ENCODE results near the gene TAS2R40. TPM values are rescaled to one million over a fixed set of nuclear protein-coding genes. Genes with fewer than 3 reads are reported as not detected.
"Not testable (repeated sequence)": the region's sequence is repeated elsewhere in the genome, so short reads cannot be mapped to it uniquely, and the experiment has no call there.

The TAS2R40 gene
- not detected for total RNA-seq
- long read RNA-seq: 0 reads

- TF ChIP-seq, protein P1, sequence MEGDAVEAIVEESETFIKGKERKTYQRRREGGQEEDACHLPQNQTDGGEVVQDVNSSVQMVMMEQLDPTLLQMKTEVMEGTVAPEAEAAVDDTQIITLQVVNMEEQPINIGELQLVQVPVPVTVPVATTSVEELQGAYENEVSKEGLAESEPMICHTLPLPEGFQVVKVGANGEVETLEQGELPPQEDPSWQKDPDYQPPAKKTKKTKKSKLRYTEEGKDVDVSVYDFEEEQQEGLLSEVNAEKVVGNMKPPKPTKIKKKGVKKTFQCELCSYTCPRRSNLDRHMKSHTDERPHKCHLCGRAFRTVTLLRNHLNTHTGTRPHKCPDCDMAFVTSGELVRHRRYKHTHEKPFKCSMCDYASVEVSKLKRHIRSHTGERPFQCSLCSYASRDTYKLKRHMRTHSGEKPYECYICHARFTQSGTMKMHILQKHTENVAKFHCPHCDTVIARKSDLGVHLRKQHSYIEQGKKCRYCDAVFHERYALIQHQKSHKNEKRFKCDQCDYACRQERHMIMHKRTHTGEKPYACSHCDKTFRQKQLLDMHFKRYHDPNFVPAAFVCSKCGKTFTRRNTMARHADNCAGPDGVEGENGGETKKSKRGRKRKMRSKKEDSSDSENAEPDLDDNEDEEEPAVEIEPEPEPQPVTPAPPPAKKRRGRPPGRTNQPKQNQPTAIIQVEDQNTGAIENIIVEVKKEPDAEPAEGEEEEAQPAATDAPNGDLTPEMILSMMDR (IDR thresholded peaks at IDR 0.05): no peak
- peaks cover 3% of the 10 kb centered on the region for H3K27me3 ChIP-seq (ENCODE audit: low read depth)
- no peaks in the 10 kb centered on the region for H3K9me3 ChIP-seq
- intact Hi-C loops (cut with DNase I): no loop called here
- no peak within 1 kb of the TSS for H3K4me3 ChIP-seq
- no peaks in the 10 kb centered on the region for H3K4me1 ChIP-seq
- no peaks in the 10 kb centered on the region for H3K36me3 ChIP-seq
- H3K27ac ChIP-seq: no peak within 1 kb of the TSS
- ATAC-seq: no peak
- no peak for DNase-seq
Observed at GRCh38 chr7:143221737-143222136, at the start of gene TAS2R40. Gene TAS2R40, plus strand, starts transcription at chr7:143222037. Its CDS starts 42 bp downstream, at chr7:143222079.

GRCh38 chr7:143172354-143172753 lies 49.5 kb upstream of the TAS2R40 start:
- TF ChIP-seq, protein P1 (IDR thresholded peaks at IDR 0.05): no peak
- Histone ChIP-seq H3K36me3 (no peaks in the 10 kb centered on the region), H3K4me3 (no peak overlapping the region), H3K27ac (no peak overlapping the region), H3K27me3 (ENCODE audit: low read depth) (no peaks in the 10 kb centered on the region), H3K4me1 (no peaks in the 10 kb centered on the region), H3K9me3 (peaks cover 6% of the 10 kb centered on the region)
- DNase-seq (peak; percentile 77), ATAC-seq (peak; percentile 87 to 90)
- intact Hi-C loops (cut with DNase I): no loop called here

DNA sequence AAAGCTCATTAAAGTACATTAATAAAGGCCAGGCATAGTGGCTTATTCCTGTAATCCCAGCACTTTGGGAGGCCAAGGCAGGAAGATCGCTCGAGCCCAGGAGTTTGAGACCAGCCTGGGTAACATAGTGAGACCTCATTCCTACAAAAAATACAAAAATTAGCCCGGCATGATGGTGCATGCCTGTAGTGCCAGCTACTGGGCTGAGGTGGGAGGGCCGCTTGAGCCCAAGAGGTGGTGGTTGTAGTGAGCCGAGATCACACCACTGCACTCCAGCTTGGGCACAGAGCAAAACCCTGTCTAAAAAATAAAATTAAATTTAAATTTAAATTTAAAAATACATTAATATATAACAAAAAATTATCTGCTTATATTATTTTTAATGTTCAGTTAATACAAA lies 45.7 kb upstream of the TAS2R40 start:
- H3K9me3 ChIP-seq: peaks cover 10% of the 10 kb centered on the region
- no peak for DNase-seq
- TF ChIP-seq, protein P1 (IDR thresholded peaks at IDR 0.05): no peak

GRCh38 chr7:143177374-143178119 lies 44.3 kb upstream of the TAS2R40 start:
- no peak for DNase-seq
- no peak for ATAC-seq
- no peak overlapping the region for H3K27ac ChIP-seq
- peaks cover 10% of the 10 kb centered on the region for H3K9me3 ChIP-seq
- no peaks in the 10 kb centered on the region for H3K36me3 ChIP-seq
- H3K4me3 ChIP-seq: no peak overlapping the region
- intact Hi-C loops (cut with DNase I): no loop called here
- no peaks in the 10 kb centered on the region for H3K4me1 ChIP-seq
- TF ChIP-seq, protein P1 (IDR thresholded peaks at IDR 0.05): no peak
- no peaks in the 10 kb centered on the region for H3K27me3 ChIP-seq (ENCODE audit: low read depth)

More for the DNA sequence above, 45.7 kb upstream of the TAS2R40 start:
- no peaks in the 10 kb centered on the region for H3K4me1 ChIP-seq
- no peak for ATAC-seq
- intact Hi-C loops (cut with DNase I): no loop called here
- H3K36me3 ChIP-seq: no peaks in the 10 kb centered on the region
- H3K4me3 ChIP-seq: no peak overlapping the region
- H3K27me3 ChIP-seq (ENCODE audit: low read depth): no peaks in the 10 kb centered on the region
- H3K27ac ChIP-seq: no peak overlapping the region

DNA sequence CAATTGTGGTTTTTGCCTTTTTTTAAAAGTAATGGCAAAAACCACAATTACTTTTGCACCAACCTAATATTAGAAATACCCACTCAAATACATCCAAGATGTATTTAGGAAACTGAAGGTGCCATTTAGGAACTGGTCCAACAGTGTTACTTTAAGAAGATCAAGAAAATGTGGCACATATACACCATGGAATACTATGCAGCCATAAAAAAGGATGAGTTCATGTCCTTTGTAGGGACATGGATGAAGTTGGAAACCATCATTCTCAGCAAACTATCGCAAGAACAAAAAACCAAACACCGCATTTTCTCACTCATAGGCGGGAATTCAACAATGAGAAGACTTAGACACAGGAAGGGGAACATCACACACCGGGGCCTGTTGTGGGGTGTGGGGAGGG lies 41.1 kb upstream of the TAS2R40 start:
- H3K4me3 ChIP-seq; H3K27ac ChIP-seq; ATAC-seq; intact Hi-C loops (cut with DNase I); H3K27me3 ChIP-seq (ENCODE audit: low read depth); DNase-seq; H3K4me1 ChIP-seq; H3K36me3 ChIP-seq: not testable (repeated sequence)
- H3K9me3 ChIP-seq: peaks cover 10% of the 10 kb centered on the region

DNA sequence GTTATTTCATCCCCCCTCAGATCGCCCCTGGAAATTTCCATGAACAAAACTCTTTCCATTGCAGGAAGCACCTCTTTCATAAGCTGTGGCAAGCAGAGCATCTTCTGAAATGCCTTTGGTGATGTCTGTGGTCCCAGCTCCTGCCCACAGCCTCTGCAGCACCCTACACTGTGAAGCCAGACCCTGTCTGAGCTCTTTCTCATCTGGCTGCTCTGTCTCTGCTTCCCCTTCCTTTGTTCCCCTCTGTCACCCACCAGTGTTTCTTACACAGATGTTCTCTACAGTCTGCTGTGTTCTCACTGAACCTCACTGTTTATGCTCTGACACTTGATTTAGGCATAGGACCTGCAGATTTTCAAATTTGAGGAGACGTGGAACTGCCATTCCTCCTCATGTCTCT lies 40.5 kb upstream of the TAS2R40 start:
- no peak for ATAC-seq

More for the DNA sequence above, 40.5 kb upstream of the TAS2R40 start:
- H3K27ac ChIP-seq: no peak overlapping the region
- TF ChIP-seq, protein P1 (IDR thresholded peaks at IDR 0.05): no peak
- H3K27me3 ChIP-seq (ENCODE audit: low read depth): no peaks in the 10 kb centered on the region
- no peak for DNase-seq
- H3K36me3 ChIP-seq: no peaks in the 10 kb centered on the region
- no peak overlapping the region for H3K4me3 ChIP-seq
- peaks cover 10% of the 10 kb centered on the region for H3K9me3 ChIP-seq
- H3K4me1 ChIP-seq: no peaks in the 10 kb centered on the region
- intact Hi-C loops (cut with DNase I): no loop called here

Measured in lower lobe of right lung (tissue), 2 donors.